Measurements from ENCODE around the gene LTB.

Gene LTB

GRCh38 chr6:31546958-31547726 lies 35.1 kb downstream of the LTB start, which contains the start of gene NFKBIL1:
Gene NFKBIL1 (plus strand): TSS chr6:31547608. CDS start chr6:31547695, 87 bp downstream.
- DNase-seq = peak; percentile 77

- peak; percentile 42 for DNase-seq
These were observed 35.8 kb downstream of the LTB start, which contains the start of gene ATP6V1G2 for GRCh38 chr6:31546339-31546957. Gene ATP6V1G2 (minus strand): TSS chr6:31546608. CDS start chr6:31546559, 49 bp downstream.

GRCh38 chr6:31545291-31545690 lies 36.9 kb downstream of the LTB start:
- no peak for DNase-seq

GRCh38 chr6:31544676-31545075 lies 37.5 kb downstream of the LTB start:
- DNase-seq = no peak

- no peak for DNase-seq
These were observed 38.6 kb downstream of the LTB start for GRCh38 chr6:31543639-31544038.

- DNase-seq = peak; percentile 95
These were observed 40.3 kb downstream of the LTB start, which contains the start of gene DDX39B for GRCh38 chr6:31541658-31542521. Gene DDX39B (minus strand): TSS chr6:31542003. CDS start chr6:31540532, 1,471 bp downstream.

GRCh38 chr6:31541059-31541657 lies 41.1 kb downstream of the LTB start:
- no peak for DNase-seq

- no peak for DNase-seq
These were observed 41.6 kb downstream of the LTB start for GRCh38 chr6:31540640-31541039.

GRCh38 chr6:31538805-31539400 lies 43.3 kb downstream of the LTB start:
- DNase-seq = no peak

- no peak for DNase-seq
These were observed 46.5 kb downstream of the LTB start for GRCh38 chr6:31535538-31536324.

- no peak for DNase-seq
These were observed 47.6 kb downstream of the LTB start for GRCh38 chr6:31534521-31535040.

GRCh38 chr6:31534011-31534410 lies 48.2 kb downstream of the LTB start:
- no peak for DNase-seq

GRCh38 chr6:31533455-31533841 lies 48.8 kb downstream of the LTB start:
- no peak for DNase-seq

- no peak for DNase-seq
These were observed 49.4 kb downstream of the LTB start for GRCh38 chr6:31532644-31533454.

- no peak for DNase-seq
These were observed 50.2 kb downstream of the LTB start for GRCh38 chr6:31531771-31532643.

- no peak for DNase-seq
These were observed 51.1 kb downstream of the LTB start for GRCh38 chr6:31531162-31531561.

GRCh38 chr6:31530659-31531058 lies 51.6 kb downstream of the LTB start:
- no peak for DNase-seq

All from NCI-H1417 treated with DMSO at 0.1 percent for 48 hours (cell line).